ENCODE data around the gene ZBTB7C.

Gene ZBTB7C

GRCh38 chr18:48051945-48052840 is 357.0 kb downstream of the ZBTB7C start:
- TF ChIP-seq, protein P1, sequence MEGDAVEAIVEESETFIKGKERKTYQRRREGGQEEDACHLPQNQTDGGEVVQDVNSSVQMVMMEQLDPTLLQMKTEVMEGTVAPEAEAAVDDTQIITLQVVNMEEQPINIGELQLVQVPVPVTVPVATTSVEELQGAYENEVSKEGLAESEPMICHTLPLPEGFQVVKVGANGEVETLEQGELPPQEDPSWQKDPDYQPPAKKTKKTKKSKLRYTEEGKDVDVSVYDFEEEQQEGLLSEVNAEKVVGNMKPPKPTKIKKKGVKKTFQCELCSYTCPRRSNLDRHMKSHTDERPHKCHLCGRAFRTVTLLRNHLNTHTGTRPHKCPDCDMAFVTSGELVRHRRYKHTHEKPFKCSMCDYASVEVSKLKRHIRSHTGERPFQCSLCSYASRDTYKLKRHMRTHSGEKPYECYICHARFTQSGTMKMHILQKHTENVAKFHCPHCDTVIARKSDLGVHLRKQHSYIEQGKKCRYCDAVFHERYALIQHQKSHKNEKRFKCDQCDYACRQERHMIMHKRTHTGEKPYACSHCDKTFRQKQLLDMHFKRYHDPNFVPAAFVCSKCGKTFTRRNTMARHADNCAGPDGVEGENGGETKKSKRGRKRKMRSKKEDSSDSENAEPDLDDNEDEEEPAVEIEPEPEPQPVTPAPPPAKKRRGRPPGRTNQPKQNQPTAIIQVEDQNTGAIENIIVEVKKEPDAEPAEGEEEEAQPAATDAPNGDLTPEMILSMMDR (IDR thresholded peaks at IDR 0.05), result no peak

- TF ChIP-seq, protein P1 (IDR thresholded peaks at IDR 0.05), result no peak
Observed at GRCh38 chr18:48050176-48050575, 359.0 kb downstream of the ZBTB7C start.

DNA sequence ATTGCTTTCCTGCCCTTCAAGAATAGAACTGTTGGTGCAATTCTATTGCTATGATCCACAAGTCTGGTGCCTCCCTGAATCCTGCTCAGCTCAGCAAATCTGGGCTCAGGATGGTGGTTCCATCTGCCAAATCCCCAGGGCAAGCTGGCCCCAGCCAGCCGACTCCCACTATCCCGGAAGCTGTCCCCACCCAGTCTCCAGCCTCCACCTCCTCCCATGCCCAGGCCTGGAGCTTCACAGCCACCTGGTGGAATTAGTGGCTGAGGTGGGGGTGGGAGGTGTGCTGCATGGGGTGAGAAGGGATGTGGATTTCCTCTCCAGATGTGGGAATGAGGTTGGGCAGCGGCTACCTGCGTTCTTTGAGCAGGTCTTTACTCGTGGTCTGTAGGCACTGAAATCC is 359.4 kb downstream of the ZBTB7C start:
- TF ChIP-seq, protein P1 (IDR thresholded peaks at IDR 0.05), result no peak

DNA sequence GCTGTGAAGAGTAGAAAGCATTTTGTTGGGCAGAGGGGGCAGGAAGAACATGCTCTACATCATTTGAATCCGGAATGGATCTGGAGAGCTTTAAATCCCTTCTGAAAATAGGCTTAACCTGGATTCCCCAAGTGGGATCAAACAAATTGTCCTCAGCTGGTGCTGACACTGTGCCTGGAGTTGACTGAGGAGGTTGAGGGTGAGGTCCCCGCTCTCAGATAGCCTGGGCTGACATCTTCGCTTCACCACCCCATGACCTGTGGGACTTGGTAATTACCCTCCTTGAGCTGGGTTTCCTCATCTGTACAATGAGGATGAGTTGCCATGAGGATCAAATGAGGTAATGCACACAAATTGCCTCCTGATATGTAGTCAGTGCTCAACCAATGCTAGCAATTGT is 360.9 kb downstream of the ZBTB7C start:
- TF ChIP-seq, protein P1 (IDR thresholded peaks at IDR 0.05), result no peak

GRCh38 chr18:48046843-48047242 is 362.3 kb downstream of the ZBTB7C start:
- TF ChIP-seq, protein P1 (IDR thresholded peaks at IDR 0.05), result no peak

DNA sequence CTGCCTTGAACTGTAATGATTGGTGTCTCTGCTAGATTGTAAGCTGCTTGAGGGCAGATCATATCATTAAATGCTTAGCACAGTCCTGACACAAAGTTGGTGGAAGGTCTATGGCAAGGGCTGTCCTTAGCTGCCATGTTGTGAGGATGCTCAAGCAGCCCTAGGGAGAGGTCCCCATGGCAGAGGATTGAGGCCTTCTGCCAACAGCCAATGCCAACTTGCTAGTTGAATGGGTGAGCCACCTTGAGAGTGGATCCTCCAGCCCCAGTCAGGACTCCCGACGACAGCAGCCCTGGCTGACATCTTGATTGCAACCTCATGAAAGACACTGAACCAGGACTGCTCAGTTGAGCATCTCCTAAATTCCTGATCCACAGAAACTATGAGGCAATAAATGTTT is 363.4 kb downstream of the ZBTB7C start:
- TF ChIP-seq, protein P1 (IDR thresholded peaks at IDR 0.05), result no peak

GRCh38 chr18:48044944-48045343 is 364.2 kb downstream of the ZBTB7C start:
- TF ChIP-seq, protein P1 (IDR thresholded peaks at IDR 0.05), result no peak

All from LNCAP (cell line).